ENCODE data around the gene COX19. TPM values are rescaled to one million over a fixed set of nuclear protein-coding genes. Genes with fewer than 3 reads are reported as not detected.

The COX19 gene
- total RNA-seq, 3 donors from 2014 or later = 14.9 to 20.9 (median 15.8) TPM

GRCh38 chr7:983004-983615 is 7.8 kb upstream of the COX19 start, which contains the start of gene CYP2W1:
CYP2W1 (plus strand) TSS chr7:983181; CDS start chr7:983212, 31 bp downstream.
- ATAC-seq = peak; percentile 9
- H3K4me3 ChIP-seq = no peak within 1 kb of the TSS

GRCh38 chr7:982511-983003 is 7.2 kb upstream of the COX19 start:
- TF ChIP-seq CTCF (IDR thresholded peaks at IDR 0.05) = no peak
- Histone ChIP-seq H3K4me3 (no peak overlapping the region), H3K36me3 (ENCODE audit: low read depth) (no peaks in the 10 kb centered on the region), H3K4me1 (ENCODE audit: low read depth) (peaks cover 8% of the 10 kb centered on the region), H3K9me3 (no peaks in the 10 kb centered on the region)
- ATAC-seq = peak; percentile 2
- intact Hi-C loops (cut with DNase I, micrococcal nuclease) = no loop called here
- DNase-seq = no peak

More at GRCh38 chr7:983004-983615, 7.8 kb upstream of the COX19 start, which contains the start of gene CYP2W1:
- H3K36me3 ChIP-seq (ENCODE audit: low read depth) = no peaks in the 10 kb centered on the region
- no peak for DNase-seq
- no peak for TF ChIP-seq CTCF (IDR thresholded peaks at IDR 0.05)
- H3K9me3 ChIP-seq = no peaks in the 10 kb centered on the region
- intact Hi-C loops (cut with DNase I, micrococcal nuclease) = no loop called here
- peaks cover 10% of the 10 kb centered on the region for H3K4me1 ChIP-seq (ENCODE audit: low read depth)

- intact Hi-C loops (cut with DNase I, micrococcal nuclease) = no loop called here
- Histone ChIP-seq H3K36me3 (ENCODE audit: low read depth) (no peaks in the 10 kb centered on the region), H3K4me3 (no peak overlapping the region), H3K4me1 (ENCODE audit: low read depth) (peaks cover 11% of the 10 kb centered on the region), H3K9me3 (no peaks in the 10 kb centered on the region)
- no peak for TF ChIP-seq CTCF (IDR thresholded peaks at IDR 0.05)
- ATAC-seq = peak; percentile 34
- peak in 2 of 3 donors; percentile 57 to 76 for DNase-seq
Measured at GRCh38 chr7:981793-982510, 6.6 kb upstream of the COX19 start.

- DNase-seq (no peak), ATAC-seq (no peak)
- Histone ChIP-seq H3K9me3 (no peaks in the 10 kb centered on the region), H3K36me3 (ENCODE audit: low read depth) (no peaks in the 10 kb centered on the region), H3K4me3 (no peak overlapping the region), H3K4me1 (ENCODE audit: low read depth) (peaks cover 26% of the 10 kb centered on the region)
- intact Hi-C loops (cut with DNase I, micrococcal nuclease) = no loop called here
- TF ChIP-seq CTCF (IDR thresholded peaks at IDR 0.05) = no peak
Measured at GRCh38 chr7:979886-980571, 4.7 kb upstream of the COX19 start.

- TF ChIP-seq CTCF (IDR thresholded peaks at IDR 0.05) = no peak
- DNase-seq (no peak), ATAC-seq (no peak)
- intact Hi-C loops (cut with DNase I, micrococcal nuclease) = no loop called here
- peaks cover 27% of the 10 kb centered on the region for H3K4me1 ChIP-seq (ENCODE audit: low read depth)
- no peaks in the 10 kb centered on the region for H3K9me3 ChIP-seq
- no peaks in the 10 kb centered on the region for H3K36me3 ChIP-seq (ENCODE audit: low read depth)
- H3K4me3 ChIP-seq = no peak overlapping the region
Measured at GRCh38 chr7:979151-979550, 3.8 kb upstream of the COX19 start.

All from mucosa of descending colon (tissue), 3 donors.